CD4-positive, alpha-beta T cell treated with Interleukin-6 at 100 ng/mL for 8 hours (primary cell): ENCODE measurements around the gene LMTK3.

Experiments
- DNase-seq: peaks from one replicate; pipeline ENCODE4 v3.0.0-alpha.2; 2020; ENCODE audit warnings: mixed read lengths, low spot score

The LMTK3 gene

DNA sequence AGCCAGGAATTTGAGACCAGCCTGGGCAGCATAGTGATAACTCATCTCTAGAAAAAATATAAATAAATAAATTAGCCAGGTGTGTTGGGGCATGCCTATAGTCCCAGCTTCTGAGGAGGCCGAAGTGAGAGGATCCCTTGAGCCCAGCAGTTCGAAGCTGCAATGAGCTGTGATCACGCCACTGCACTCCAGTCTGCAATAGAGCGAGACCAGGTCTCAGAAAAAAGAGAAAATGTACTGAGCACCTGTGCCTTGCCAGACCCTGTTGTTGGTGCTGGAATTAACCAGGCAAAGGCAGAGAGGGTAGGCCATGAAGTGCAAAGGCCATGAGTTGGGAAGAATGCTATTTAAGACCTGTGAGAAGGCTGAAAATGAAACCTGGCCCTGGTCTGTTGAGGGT lies 39.8 kb downstream of the LMTK3 start:
- no peak for DNase-seq

DNA sequence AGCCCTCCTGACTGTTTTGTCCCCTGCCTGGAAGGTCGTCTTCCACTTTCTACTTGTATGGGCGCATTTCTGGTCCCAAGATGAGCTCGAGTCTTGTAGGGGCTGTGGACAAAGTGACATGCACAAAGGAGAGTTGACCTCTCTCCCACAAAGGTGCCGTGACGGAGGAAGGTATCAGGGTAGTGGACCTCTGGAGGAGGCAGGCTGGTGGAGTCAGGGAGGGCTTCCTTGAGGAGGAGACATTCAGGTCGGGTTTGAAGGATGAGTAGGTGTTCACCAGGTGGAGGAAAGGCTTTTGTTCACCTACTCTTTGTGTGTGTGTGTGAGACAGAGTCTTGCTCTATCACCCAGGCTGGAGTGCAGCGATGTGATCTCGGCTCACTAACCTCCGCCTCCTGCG lies 40.8 kb downstream of the LMTK3 start:
- no peak for DNase-seq

DNA sequence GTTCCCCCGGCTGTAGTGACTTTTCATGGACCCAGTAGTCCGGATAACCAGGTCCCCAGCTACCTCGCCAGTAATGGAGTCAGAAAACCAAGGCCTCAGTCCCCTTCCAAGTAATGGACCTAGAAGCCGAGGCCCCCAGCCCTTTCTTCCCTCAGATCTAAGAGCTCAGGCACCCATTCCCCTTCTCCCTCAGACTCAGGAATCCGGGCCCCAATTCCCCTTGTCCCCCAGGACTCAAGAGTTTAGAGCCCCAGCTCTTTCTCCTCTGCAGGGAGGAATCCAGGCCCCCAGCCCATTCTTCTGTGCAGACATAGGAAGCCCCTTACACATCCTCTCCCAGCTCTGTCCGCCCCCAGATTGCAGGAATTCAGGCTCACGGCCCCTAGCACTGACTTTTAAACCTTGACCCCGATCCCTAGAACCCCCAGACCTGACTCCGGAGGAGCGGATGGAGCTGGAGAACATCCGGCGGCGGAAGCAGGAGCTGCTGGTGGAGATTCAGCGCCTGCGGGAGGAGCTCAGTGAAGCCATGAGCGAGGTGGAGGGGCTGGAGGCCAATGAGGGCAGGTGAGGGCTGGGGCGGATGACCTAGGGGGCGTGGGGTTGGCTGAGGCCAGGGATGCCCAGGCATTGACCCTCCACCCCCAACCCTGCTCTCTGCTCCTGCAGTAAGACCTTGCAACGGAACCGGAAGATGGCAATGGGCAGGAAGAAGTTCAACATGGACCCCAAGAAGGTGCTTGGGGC lies 41.5 kb downstream of the LMTK3 start:
- no peak for DNase-seq

DNA sequence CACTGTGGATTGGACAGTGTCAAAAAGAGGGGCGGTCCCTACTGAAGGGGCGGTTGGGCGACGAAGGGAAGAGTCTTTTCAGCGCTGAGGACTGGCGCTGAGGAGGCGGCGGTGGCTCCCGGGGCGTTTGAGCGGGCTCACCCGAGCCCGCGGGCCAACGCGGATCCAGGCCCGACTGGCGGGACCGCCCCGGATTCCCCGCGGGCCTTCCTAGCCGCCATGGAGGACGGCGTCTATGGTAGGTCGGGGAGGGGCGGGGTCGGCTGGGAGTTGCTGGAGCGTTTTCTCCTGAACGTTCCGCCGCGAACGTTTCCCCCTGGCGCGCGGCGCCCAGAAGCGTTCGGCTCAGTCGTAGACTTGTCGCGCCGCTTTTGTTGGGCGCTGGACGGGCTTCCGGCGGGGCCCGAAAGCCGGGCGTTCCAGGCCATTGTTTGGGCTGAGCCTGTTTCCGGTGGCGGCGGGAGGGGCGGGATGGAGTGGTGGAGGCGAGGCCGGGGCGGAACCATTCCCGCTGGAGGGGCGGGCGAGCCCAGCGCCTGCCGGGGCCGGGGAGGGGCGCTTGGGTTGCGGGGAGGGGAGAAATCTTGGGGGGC lies 42.2 kb downstream of the LMTK3 start, which contains the start of gene CYTH2:
CYTH2 (plus strand) TSS at position 81 of the 593 bp plus-strand sequence; CDS start at position 220, 139 bp downstream.
- DNase-seq, result peak; percentile 64

DNA sequence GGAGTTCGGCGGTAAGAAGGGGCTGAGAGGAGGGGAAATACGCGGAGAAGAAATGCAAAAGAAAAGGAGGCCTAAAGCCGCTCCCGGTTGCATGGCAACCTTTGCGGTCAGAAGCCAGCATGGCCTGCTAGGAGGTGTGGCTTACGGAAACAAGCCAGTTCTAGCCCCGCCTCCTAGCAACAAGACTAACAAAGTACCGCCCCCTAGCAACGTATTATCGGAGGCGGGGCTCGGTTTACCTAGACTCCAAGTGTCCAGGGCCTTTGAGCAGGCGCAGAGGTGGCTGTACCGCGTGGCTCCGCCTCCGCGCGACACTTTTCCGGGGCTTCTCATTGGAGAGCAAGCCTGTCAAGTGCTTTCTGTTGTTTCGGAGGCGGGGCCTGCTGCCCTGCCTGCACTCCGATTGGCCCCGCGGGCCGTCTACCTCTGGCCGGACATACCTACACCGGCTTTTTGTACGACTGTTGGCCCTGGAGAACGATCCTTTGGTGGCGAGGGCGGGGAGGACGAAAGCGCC lies 42.8 kb downstream of the LMTK3 start:
- peak; percentile 100 for DNase-seq

DNA sequence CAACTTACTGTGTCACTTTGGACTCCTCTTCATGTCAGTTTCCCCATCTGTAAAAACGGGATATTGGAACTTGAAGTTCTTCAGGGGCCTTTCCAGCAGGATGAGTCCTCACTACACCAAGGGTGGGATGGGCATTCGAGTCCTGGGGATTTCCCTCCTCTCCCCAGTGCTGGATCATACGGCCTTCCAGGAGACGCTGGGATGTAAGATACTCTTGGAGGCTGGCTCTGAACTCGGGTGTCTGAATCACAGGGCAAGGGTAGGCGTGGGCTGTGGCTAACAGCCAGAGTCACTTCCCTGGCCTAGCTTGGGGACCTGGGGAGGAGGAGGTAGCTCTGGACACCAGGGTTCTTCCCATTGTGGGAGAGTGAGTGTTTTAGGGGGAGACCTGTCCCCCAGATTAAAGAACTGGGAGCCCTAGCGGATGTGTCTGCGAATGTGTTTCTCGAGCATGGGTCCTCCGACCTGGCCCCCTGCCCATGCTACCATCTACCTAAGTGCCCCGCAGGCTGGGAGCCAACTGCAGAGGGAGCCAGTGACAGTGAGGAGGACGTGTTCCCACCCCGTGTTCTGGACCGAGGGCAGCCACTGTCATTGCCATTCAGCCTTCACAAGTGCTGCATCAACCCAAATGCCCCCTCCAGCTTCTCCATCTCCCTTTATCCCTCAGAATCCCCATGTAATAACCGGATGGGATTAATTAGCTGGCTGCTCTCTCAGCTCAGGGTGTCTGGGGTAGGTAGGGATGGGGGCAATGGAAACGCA lies 44.9 kb downstream of the LMTK3 start:
- DNase-seq, result no peak

DNA sequence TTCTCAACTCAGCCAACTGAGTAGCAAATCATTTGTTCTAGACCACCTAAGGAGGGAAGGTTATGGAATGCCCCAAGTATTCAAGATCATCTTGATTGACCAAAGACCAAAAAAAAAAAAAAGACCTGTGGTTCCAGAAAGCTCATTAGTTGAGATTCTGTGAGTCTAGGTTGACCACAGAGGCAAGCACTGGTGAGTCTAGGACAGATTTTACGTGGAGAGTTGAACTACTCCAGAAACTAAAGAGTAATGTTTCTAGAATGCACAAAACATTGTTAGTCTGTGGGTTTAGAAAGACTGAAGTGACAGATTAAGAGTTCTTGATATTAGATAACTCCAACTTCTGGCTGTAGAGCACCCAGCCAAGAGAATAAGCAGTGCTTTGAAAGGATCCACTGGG lies 46.4 kb downstream of the LMTK3 start:
- no peak for DNase-seq

DNA sequence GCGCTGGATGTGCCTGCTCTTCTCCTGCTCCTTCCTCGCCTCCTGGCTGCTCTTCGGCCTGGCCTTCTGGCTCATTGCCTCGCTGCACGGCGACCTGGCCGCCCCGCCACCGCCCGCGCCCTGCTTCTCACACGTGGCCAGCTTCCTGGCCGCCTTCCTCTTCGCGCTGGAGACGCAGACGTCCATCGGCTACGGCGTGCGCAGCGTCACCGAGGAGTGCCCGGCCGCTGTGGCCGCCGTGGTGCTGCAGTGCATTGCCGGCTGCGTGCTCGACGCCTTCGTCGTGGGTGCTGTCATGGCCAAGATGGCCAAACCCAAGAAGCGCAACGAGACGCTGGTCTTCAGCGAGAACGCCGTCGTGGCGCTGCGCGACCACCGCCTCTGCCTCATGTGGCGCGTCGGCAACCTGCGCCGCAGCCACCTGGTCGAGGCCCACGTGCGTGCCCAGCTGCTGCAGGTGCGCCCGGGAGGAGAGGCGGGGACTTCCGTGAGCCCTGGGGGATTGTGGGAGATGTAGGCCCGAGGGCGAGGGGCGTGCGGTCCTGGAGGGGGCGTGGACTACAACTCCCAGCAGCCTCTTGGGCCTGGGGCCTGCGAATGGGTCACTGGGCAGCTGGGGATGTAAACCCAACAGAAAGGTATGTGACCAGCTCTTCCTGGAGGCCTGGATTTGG lies 49.5 kb downstream of the LMTK3 start:
- no peak for DNase-seq

DNA sequence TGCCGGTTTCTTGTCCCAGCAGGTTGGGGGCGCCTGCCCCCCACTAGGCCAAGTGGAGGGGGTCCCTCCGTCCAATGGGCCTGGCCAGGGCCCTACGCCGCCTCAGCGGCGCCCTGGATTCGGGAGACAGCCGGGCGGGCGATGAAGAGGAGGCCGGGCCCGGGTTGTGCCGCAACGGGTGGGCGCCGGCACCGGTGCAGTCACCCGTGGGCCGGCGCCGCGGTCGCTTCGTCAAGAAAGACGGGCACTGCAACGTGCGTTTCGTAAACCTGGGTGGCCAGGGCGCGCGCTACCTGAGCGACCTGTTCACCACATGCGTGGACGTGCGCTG lies 50.0 kb downstream of the LMTK3 start:
- no peak for DNase-seq

DNA sequence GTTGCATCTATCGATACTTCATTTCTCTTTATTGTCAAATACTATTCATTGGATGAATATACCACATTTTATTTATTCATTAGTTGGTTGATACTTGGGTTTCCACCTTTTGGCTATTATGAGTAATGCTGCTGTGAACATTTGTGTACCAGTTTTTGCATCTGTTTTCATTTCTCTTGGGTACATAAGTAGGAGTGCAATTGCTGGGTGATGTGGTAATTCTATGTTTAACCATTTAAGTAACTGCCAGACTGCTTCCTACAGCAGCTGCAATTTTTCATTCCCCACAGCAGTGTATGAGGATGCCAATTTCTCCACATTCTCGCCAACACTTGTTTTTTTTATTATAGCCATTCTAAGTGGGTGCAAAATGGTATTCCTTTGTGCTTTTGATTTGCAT lies 53.6 kb downstream of the LMTK3 start:
- DNase-seq, result no peak

DNA sequence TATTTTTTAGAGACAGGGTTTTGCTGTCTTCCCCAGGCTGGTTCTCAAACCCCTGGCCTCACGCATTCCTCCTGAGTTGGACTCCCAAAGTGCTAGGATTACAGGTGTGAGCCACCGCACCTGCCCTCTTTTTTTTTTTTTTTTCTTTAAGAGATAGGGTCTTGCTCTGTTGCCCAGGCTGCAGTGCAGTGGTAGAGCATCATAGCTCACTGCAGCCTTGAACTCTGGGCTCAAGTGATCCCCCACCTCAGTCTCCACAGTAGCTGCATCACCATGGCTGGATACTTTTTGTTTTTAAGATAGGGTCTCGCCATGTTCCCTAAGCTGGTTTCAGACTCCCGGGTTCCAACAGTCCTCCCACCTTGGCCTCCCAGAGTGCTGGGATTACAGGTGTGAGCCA lies 54.8 kb downstream of the LMTK3 start:
- no peak for DNase-seq

DNA sequence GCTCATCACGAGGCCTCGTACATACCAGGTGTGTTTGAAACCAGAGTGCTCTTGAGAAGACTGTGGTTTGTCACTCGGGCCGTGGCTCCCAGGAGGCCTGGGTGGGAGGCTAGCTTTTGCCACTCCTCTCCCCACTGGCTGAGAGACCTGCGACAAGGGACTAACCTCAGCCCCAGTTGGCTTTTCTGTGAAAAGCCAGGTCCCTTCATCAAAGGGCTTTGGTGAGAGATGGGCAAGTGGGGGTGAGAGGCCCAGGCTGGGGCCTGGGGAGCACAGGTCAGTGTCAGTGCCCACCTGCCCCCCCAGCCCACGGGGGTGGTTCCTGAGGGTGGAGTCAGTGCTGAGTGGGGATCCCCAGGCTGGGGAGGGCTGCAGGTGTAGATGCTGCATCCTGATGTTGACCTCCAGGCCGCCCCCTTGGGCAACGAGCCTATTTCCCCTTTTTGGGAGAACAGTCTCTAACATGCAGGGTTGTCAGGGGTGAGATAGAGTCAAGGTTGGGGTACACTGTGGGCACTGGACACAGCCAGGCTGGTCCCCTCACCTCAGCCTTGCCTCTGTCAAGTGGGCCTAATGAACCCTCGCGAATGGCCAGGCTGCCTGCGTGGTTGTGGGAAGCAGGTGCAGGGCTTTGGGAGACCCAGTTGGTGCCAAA lies 55.6 kb downstream of the LMTK3 start:
- DNase-seq, result no peak

DNA sequence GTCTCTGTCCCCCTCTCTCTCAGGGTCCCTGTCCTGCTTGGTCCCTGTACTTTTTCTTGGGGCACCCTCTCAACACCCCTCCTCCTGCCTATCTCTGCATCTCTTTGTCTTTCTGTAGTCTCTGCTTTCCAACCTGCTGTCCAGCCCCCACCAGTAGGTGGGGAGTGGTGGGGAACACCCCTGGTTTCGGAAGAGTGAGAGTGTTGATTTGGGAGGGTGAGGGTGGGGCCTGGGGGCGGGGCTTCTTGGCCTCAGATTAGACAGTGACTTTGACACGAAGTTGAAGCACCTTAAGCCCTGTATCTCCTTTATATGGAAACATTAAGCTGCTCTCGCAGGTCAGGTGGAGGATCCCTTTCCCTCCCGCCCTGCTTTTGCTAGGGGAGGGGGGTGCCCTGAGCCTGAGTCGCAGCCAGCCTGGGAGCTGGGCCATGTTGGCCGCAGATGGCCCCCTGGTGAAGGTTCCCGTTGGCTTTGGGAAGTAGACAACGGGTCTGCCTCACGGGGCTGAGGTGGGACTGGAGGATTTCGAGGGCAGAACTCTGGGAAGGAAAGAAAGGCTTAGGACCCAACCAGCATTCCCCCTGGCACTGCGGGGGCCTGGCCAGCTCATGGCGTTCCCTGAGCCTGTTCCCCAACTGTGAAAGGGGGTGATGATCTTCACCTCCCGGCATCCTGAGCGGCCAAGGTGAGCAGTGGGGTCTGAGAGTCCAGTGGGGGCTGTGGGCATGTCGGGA lies 56.3 kb downstream of the LMTK3 start, which contains the start of gene KCNJ14:
KCNJ14 (plus strand) TSS at position 404 of the 737 bp plus-strand sequence. CDS start 6,151 bp downstream, outside the sequence.
- DNase-seq, result no peak

DNA sequence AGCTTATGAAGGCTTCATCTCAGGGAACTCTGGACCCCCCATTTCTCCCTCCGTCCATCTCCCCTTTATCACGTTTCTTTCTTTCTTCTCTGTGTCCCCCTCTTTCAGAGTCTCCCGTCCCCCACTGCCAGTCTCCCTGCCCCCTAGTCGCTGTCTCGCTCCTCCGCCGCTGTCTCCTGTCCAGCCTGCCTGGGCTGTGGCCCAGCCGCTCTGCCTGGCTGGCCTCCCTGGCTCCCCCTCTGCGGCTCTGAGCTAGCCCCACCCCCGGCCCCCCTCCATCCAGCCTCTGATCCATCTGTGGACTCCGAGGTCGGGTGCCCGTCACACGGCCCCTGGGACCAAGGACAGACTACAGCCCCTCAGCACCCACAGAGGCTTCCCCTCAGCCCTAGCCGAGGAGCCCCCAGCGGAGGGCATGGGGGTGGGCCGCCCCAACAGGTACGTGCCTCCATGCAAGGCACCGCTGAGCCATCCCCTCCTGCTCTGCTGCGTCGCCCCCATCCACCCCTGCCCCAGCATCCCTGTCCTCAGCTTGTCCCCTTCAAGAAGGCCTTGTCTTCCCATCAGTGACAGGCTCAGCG lies 57.4 kb downstream of the LMTK3 start:
- no peak for DNase-seq

DNA sequence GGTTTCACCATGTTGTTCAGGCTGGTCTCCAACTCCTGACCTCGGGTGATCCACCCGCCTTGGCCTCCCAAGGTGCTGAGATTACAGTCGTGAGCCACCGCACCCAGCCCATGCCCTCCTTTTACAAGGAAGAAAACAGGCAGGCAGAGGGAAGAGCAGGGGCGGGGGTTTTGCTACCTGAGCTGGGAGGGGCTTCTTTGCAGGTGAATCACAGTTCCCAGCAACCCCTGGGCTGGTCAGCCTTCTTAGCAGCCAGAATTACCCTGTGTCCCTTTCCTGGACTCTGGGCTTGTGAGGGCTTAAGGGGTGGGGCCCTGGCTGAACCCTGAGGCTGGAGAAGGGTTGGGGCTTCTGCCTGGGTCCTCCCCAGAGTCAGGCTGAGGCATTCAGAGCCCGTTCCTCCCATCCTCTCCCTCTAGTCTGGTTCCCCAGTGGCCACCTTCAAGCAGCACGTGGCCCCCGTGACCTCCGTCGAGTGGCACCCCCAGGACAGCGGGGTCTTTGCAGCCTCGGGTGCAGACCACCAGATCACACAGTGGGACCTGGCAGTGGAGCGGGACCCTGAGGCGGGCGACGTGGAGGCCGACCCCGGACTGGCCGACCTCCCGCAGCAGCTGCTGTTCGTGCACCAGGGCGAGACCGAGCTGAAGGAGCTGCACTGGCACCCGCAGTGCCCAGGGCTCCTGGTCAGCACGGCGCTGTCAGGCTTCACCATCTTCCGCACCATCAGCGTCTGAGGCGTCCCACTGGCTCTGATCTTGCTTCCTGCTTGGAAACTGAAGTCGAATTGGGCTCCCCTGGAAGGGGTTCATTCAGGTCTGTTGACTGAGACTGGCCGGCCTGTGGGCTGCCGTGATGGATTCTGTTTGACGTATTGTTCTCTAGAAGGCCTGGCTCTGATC lies 59.1 kb downstream of the LMTK3 start:
- DNase-seq, result no peak

DNA sequence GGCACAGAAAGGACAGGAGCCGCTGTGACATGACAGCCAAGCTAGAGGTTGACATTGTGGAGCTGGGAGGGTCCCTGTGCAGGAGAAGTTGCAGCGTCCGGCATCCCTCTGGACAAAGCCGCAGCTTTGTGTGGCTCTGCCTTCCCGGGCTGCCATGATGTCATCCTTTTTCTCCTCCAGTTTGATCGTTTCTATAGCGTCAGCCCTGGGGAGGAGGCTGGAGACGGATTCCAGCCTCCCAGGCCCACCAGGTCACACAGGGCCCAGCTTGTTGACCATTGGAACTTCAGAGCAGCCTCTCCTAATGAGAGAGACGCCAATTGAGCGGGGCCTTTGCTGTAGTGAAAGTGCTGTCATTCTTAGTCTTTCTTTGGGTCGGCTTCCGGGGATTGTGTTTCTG lies 60.0 kb downstream of the LMTK3 start:
- no peak for DNase-seq

DNA sequence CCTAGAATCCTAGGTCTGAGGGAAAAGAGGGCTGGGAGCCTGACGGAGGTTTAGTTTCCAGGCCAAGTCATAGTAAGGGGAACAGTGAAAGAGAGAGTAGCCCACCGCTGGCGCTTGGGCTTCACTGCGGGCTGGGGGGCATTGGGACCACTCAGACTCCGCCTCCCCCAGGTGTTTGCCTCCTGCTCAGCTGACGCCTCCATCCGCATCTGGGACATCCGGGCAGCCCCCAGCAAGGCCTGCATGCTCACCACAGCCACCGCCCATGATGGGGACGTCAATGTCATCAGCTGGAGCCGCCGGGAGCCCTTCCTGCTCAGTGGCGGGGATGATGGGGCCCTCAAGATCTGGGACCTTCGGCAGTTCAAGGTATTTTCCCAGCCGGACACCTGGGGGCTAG lies 60.8 kb downstream of the LMTK3 start:
- no peak for DNase-seq

DNA sequence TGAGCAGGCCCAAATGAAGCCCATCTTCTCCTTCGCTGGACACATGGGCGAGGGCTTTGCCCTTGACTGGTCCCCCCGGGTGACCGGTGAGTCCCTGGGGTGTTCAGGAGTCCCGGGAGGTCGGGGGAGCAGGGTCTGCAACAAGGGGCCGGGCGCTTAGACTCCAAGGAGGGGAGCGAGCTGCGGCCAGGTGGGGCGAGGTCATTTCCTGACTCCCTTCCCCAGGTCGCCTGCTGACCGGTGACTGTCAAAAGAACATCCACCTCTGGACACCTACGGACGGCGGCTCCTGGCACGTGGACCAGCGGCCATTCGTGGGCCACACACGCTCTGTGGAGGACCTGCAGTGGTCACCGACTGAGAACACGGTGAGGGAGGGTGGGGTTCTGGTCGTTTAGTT lies 61.2 kb downstream of the LMTK3 start:
- DNase-seq, result no peak

DNA sequence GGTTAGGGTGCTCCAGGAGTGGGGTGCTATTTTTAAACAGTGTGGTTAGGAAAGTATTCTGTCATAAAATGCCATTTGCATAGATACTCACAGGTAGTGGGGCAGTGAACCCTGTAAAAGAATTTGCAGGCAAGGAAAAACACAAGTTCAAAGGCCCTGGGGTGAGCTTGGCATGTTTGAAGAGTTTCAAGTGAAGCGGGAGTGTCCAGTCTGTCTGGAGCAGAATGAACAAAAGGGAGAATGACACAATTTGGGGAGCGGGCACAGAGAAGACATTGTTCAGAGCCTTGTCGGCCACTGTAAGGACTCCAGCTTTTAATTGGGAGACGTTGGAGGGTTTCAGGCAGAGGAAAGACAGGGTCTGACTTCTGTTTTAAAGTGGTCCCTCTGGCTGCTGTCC lies 63.1 kb downstream of the LMTK3 start:
- no peak for DNase-seq

DNA sequence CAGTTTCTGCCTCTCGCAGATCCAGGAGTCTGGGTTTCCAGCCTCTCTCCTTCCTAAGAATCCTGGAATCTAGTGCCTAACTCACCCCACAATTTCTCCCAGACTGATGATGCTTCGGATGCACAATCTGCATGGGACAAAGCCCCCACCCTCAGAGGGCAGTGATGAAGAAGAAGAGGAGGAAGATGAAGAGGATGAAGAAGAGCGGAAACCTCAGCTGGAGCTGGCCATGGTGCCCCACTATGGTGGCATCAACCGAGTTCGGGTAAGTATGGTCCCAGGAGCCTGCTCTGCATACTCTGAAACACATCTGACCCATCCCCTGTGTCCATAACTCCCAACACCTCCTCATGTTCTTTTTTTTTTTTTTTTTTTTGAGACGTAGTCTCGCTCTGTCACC lies 65.1 kb downstream of the LMTK3 start:
- no peak for DNase-seq
